Measurements from ENCODE around the gene ITFG2. TPM values are rescaled to one million over a fixed set of nuclear protein-coding genes. Genes with fewer than 3 reads are reported as not detected.

The ITFG2 gene
- total RNA-seq, 3 donors from 2014 or later: 22.2 to 48.9 (median 35.1) TPM

DNA sequence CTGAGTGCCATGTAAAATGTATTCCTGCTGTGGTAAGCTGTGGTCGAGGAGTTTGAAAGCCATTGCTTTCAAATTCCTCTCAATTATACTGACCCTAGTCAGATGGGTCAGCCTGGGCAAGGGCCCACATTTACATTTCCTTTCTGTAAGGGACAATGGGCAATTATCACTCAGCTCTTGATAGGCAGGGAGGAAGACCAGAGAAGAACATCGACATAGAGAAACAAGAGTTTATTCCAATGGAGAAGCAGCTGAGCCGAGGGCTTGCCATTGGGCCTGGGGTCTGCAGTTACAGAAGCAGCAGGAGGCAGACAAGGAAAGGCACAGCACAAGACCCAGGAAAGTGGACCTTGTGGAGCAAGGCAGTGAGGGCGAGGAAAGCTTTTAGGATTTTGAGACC, 12.7 kb downstream of the ITFG2 start:
- TF ChIP-seq CTCF (IDR thresholded peaks at IDR 0.05): no peak
- TF ChIP-seq POLR2A (IDR thresholded peaks at IDR 0.05): no peak
- TF ChIP-seq POLR2AphosphoS5 (IDR thresholded peaks at IDR 0.05): no peak
- H3K36me3 ChIP-seq: peaks cover 6% of the 10 kb centered on the region
- no peaks in the 10 kb centered on the region for H3K4me1 ChIP-seq
- no peaks in the 10 kb centered on the region for H3K27me3 ChIP-seq
- no peak overlapping the region for H3K27ac ChIP-seq
- intact Hi-C loops (cut with DNase I; ENCODE audit: low total_unique reads): no loop called here
- H3K9me3 ChIP-seq: no peaks in the 10 kb centered on the region
- DNase-seq (ENCODE audit: low spot score in 2 of 2): no peak
- no peak overlapping the region for H3K4me3 ChIP-seq

GRCh38 chr12:2826036-2826435, 13.6 kb downstream of the ITFG2 start:
- Histone ChIP-seq H3K4me1 (no peaks in the 10 kb centered on the region), H3K9me3 (no peaks in the 10 kb centered on the region), H3K4me3 (no peak overlapping the region), H3K27ac (no peak overlapping the region), H3K36me3 (peaks cover 6% of the 10 kb centered on the region), H3K27me3 (no peaks in the 10 kb centered on the region)
- intact Hi-C loops (cut with DNase I; ENCODE audit: low total_unique reads): no loop called here
- DNase-seq (ENCODE audit: low spot score in 2 of 2): no peak
- TF ChIP-seq POLR2AphosphoS5 (IDR thresholded peaks at IDR 0.05): no peak
- no peak for TF ChIP-seq POLR2A (IDR thresholded peaks at IDR 0.05)
- no peak for TF ChIP-seq CTCF (IDR thresholded peaks at IDR 0.05)

GRCh38 chr12:2826721-2827515, 14.4 kb downstream of the ITFG2 start:
- DNase-seq (ENCODE audit: low spot score in 2 of 2): no peak
- Histone ChIP-seq H3K27ac (no peak overlapping the region), H3K4me3 (no peak overlapping the region), H3K27me3 (no peaks in the 10 kb centered on the region), H3K9me3 (no peaks in the 10 kb centered on the region), H3K36me3 (peaks cover 6% of the 10 kb centered on the region), H3K4me1 (no peaks in the 10 kb centered on the region)
- intact Hi-C loops (cut with DNase I; ENCODE audit: low total_unique reads): no loop called here
- TF ChIP-seq POLR2AphosphoS5 (IDR thresholded peaks at IDR 0.05) (no peak), CTCF (IDR thresholded peaks at IDR 0.05) (no peak), POLR2A (IDR thresholded peaks at IDR 0.05) (no peak)

GRCh38 chr12:2829275-2829674, 16.8 kb downstream of the ITFG2 start:
- H3K9me3 ChIP-seq: no peaks in the 10 kb centered on the region
- no peak overlapping the region for H3K4me3 ChIP-seq
- H3K4me1 ChIP-seq: no peaks in the 10 kb centered on the region
- H3K27ac ChIP-seq: no peak overlapping the region
- no peaks in the 10 kb centered on the region for H3K27me3 ChIP-seq
- peaks cover 6% of the 10 kb centered on the region for H3K36me3 ChIP-seq
- intact Hi-C loops (cut with DNase I; ENCODE audit: low total_unique reads): no loop called here
- TF ChIP-seq POLR2A (IDR thresholded peaks at IDR 0.05) (no peak), CTCF (IDR thresholded peaks at IDR 0.05) (no peak), POLR2AphosphoS5 (IDR thresholded peaks at IDR 0.05) (no peak)
- DNase-seq (ENCODE audit: low spot score in 2 of 2): no peak

DNA sequence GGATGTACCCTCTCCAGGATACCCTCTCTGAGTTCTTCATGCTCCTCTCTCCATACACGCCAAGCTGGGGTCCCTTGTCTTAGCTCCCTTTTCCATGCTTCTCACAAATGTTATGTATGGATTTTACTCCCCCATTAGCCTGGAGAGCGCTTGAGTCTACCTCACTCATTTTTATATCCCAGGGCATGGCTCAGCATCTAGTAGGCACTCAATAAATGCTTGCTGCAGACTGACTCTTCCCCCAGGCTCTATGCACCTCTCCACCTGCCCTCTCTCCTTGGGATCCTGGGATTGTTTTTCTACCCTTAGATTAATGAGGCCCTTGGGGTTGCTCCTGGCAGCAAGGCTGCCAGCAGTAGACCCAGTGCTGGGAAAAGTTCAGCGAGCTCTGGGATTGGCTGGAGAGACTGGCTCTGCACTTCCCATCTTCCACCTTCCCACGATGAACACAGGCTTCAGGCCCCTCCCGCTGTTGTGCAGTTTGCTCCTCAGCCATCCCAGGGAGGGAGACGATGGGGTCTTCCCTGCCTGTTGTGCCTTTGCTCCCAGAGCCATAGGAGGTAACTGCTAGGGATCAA, 20.2 kb downstream of the ITFG2 start:
- TF ChIP-seq POLR2AphosphoS5 (IDR thresholded peaks at IDR 0.05): no peak
- DNase-seq (ENCODE audit: low spot score in 2 of 2): no peak
- Histone ChIP-seq H3K27me3 (no peaks in the 10 kb centered on the region), H3K4me1 (no peaks in the 10 kb centered on the region), H3K36me3 (no peaks in the 10 kb centered on the region), H3K9me3 (no peaks in the 10 kb centered on the region), H3K4me3 (no peak overlapping the region), H3K27ac (peak overlapping the region in 1 of 2 donors; percentile 62)
- intact Hi-C loops (cut with DNase I; ENCODE audit: low total_unique reads): no loop called here

Data from breast epithelium (tissue), 4 donors.